MM.1S (cell line): Measurements from ENCODE around the gene BTBD17.

Experiments
- CTCF ChIP-seq: fragments of 300-600 bp; sonication (generic); IDR thresholded peaks from 2 replicates; pipeline ENCODE4 v1.5.1; 2016; ENCODE audit warnings: antibody characterized with exemption, low read length, mixed read lengths
- EZH2 ChIP-seq: fragments of 300-600 bp; sonication (generic); optimal IDR thresholded peaks from 2 replicates; pipeline ENCODE3; 2017; ENCODE audit warnings: low read depth, mild to moderate bottlenecking, antibody characterized with exemption, low read length, mixed read lengths
- EZH2phosphoT487 ChIP-seq: fragments of 300-600 bp; sonication (generic); IDR thresholded peaks from 2 replicates; pipeline ENCODE4 v1.6.1; 2018; ENCODE audit warnings: antibody characterized with exemption, low read length

GRCh38 chr17:74389937-74390679, 28.4 kb upstream of the BTBD17 start:
- TF ChIP-seq CTCF (no peak), EZH2 (no peak), EZH2phosphoT487 (no peak)
